Activated CD8-positive, alpha-beta memory T cell treated with anti-CD3 and anti-CD28 coated beads for 48 hours (primary cell): ENCODE results near the gene SERPINE1.

Experiments used
- DNase-seq, 3 experiments: peaks; one replicate each; pipeline ENCODE4 v3.0.0-alpha.2; 2020; ENCODE audit warnings: low read depth in 2 of 3, low spot score in 2 of 3

Gene SERPINE1

DNA sequence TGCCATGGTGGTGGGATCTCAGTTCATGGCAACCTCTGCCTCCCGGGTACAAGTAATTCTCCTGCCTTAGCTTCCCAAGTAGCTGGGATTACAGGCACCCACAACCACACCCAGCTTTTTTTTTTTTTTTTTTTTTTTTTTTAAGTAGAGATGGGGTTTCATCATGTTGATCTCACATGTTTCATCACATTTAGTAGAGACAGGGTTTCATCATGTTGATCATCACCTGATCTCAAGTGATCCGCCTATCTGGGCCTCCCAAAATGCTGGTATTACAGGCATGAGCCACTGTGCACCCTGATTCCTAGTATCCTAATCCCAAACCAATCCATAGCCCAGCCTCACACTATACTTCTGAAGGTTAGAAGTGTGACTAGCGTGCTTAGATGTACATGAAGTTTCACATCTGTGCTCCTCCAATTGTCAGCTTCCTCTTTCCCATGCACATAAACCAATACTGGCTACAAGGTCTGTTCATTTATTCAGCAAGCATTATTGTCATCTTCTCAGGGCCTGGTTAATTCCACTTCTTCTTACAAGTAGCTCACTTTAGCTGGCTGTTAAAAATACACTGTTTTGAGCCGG, 60.0 kb downstream of the SERPINE1 start:
- no peak for DNase-seq
